GM18870 (cell line): ENCODE measurements around the gene STAC.
"Not testable (repeated sequence)": the region's sequence is repeated elsewhere in the genome, so short reads cannot be mapped to it uniquely, and the experiment has no call there.

Experiments
- ATAC-seq: cut with Tn5 transposase; IDR thresholded peaks from one replicate; pipeline ENCODE4 v1.9.1; 2021; ENCODE audit warnings: moderate library complexity; ENCODE audit not compliant: unreplicated experiment

STAC gene

DNA sequence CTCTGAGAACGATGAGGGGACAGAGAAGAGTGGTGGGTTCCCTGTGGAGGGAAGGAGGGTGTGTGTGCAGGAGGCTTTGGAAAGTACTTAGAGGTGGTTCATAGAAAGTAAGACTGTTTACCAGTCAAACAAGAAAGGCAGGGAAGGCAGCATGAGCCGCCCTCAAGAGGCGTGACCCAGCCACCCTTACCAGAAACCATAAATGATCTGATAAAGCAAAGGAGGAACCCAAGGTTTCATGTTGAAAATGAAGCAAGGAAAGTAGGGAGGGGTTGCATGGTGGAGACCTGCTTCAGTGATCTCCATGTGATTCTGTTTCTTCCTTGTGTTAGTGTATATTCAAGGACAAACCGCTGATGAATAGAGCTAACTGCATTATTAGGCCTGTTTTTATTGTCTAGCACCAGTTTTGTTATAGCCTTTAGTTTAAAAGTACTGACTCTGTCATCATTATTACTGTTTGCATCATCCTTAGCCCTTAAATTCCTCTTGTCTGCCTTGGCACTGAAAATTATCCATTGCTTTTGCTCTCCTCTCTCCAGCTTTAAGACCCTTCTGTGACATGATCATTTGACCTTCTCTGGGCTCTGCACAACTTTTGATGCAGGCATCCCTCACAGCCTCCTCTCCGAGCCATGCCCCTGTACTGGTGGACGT is 96.1 kb downstream of the STAC start:
- no peak for ATAC-seq

- ATAC-seq, result no peak
Observed at GRCh38 chr3:36477655-36478054, 97.4 kb downstream of the STAC start.

DNA sequence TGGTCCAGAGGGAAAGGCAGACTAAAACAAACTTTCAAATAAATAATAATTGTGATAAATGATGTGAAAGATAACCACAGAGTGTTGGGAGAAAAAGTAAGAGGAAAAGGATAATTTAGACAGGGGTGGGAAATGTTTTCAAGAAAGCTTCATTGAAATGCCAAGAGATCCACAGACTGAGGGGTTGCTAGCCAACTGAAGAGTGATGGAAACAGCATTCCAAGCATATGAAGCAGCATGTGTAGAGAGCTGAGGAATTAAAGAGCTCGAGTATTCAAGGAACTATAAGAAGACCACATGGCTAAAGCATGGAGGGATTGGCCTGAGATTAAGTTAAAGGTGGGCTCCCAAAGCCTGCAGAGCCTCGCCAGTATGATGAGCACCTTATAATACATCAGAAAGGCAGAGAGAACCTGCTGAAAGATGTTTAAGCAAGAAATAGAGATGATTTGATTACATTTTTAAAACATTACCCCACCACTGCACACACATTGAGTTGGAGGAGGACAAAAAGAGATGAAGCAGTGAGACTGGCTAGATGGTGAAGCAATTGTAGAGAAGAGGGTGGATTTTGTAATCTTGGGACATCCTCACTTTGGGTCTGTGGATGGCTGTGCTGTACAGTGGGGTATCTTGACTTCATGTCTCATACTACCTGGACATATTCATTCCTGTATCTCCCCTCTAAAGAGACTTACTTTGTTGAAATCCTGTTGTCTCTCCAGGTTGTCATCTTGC is 100.8 kb downstream of the STAC start:
- no peak for ATAC-seq

DNA sequence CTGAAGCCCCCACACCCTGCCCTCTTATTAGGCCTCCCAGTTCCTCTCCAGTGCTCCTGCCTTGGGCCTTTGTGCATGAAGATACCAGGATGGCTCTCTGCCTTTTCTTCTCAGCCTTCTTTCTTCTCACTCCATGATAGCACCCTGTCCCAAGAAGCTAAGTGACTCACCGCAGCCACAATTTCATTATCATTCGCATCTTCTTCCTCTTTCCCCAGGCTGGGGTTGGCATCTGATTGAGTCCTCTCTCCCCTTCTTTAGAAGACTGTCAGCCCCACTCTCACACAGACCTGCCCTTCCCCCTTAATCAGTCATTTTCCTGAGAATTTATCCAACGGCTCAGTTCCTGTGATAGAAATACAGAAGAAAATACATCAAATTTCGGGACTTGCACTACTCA is 102.0 kb downstream of the STAC start:
- ATAC-seq, result no peak

DNA sequence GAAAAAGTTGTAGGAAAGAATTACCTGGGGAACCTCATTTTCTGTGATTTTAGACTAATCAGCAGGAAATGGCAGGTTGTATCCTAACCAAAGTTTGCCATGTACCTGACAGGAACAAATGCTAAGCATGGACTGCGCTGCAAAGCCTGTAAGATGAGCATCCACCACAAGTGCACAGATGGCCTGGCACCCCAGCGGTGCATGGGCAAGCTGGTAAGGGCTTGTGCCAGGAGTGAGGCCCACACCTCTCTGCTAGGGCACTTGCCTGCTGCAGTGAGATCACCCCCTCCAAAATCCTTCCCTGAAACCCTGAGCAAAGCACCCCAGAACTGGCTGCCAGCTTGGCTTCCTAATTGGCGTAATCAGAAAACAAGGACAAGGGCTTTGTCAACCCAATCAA is 102.6 kb downstream of the STAC start:
- ATAC-seq, result no peak

DNA sequence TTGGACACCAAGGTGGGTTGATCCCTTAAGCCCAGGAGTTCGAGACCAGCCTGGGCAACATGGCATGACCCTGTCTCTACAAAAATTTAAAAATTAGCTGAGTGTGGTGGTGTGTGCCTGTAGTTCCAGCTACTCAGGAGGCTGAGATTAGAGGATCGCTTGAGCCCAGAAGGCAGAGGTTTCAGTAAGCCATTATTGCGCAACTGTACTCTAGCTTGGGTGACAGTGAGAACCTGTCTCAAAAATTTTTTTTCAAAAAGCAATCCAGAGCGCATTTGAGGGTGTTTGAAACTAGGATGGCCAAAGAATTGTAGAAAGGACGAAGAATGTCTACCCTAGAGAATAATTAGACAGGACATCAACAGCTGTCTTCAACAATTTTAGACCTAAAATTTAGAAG is 103.4 kb downstream of the STAC start:
- no peak for ATAC-seq

DNA sequence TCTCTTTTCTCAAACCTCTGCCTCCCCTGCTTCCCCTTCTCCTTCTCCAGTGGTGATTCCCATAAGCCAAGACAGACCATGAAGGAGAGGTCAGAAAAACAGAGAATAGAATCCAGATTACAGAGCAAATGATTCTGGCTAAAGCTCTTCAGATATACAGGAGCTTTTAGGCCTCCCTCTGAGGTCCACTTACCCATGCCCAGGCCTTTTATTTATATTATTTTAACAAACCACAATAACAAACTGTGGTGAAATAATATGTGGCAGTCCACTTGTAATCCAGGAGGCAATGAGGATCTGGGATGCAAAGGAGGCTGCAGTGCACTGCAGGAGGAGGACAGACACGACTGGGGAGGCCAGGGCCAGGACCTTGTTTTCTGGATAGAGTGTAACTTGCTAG is 104.1 kb downstream of the STAC start:
- no peak for ATAC-seq

DNA sequence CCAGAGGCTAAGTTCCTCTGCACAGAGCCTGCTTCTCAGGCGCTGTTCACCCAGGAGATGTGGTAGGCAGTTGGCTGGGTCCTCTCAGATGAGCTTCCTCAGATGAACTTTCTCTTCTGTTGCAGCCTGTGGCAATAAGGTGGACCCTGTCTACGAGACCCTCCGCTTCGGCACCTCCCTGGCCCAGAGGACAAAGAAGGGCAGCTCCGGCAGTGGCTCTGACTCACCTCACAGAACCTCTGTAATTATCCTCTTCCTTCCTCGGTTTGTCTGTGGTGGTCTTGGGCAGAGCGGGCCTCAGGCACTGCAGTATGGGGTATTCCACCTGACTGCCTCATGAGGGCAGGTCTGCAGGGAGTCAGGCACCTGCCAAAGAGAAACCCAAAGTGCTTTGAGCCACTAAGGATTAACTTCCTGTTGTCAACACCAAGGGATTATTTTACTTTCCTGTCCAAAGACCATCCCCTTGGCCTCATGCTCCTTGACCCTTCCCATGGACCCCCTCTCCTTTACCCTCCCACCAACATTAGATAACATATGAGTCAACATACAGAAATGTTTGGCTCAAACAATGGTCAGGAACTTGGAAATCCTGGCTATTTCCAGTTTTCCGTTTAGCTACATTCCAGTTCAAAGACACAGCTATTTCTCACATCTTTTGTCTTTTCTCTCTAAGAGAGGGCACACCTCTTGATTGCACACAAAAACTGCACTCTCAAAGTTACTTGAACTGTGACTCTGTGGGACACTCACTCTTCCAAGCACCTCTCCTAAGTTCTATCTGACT is 105.9 kb downstream of the STAC start:
- ATAC-seq, result no peak

- ATAC-seq, result no peak
Observed at GRCh38 chr3:36487616-36488015, 107.3 kb downstream of the STAC start.

- peak; percentile 58 for ATAC-seq
Observed at GRCh38 chr3:36488077-36488789, 107.9 kb downstream of the STAC start.

- ATAC-seq, result no peak
Observed at GRCh38 chr3:36489101-36489500, 108.8 kb downstream of the STAC start.

- ATAC-seq, result no peak
Observed at GRCh38 chr3:36489679-36490425, 109.5 kb downstream of the STAC start.

DNA sequence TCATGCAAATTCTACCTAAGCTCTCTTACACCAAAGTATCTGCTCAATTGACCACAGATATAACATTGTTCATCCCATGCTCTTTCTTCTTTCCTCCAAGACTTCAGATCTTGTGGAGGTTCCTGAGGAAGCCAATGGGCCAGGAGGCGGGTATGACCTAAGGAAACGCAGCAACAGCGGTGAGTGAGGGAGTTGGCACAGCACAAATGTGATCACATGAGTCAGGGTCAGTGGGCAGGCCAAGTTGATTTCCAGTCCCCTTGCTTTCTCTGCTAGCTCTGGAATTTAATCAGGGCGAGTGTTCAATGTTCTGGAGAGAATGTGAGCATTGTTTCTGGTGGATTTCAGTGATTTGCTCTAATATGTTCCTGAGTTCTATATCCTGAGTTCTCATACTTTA is 112.7 kb downstream of the STAC start:
- ATAC-seq, result no peak

DNA sequence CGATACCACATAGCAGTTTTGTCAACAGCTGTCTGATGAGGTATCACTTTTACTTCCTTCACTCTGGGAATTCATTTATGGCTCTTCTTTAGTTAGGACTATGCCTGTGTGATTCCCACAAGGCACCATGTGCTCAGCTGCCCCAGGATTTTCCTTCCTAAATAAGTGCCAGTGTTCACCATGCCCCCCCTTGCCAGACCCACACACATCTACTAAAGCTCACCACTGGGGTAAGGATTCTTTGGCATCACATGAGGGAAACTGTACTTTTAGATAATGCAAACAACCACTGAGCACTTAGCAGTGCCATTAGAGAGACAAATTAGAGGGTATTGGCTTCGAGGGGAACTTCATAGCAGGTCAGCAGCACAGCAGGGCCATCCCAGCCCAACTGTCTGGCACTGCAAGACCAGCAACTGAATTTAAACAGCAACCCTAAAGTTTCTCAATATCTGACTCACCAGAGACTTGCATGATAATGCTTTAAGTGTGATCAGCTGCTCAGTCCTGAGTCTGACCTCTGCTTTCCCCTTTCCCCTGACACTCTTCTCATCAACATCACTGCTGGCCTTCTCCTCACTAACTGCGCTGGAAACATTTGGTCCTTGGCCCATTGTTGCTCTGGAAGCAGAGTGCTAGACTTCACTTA is 114.3 kb downstream of the STAC start:
- no peak for ATAC-seq

- ATAC-seq, result no peak
Observed at GRCh38 chr3:36496684-36497633, 116.7 kb downstream of the STAC start.

GRCh38 chr3:36500053-36500452 is 119.7 kb downstream of the STAC start:
- not testable (repeated sequence) for ATAC-seq

GRCh38 chr3:36501616-36502015 is 121.3 kb downstream of the STAC start:
- no peak for ATAC-seq

- no peak for ATAC-seq
Observed at GRCh38 chr3:36505393-36505792, 125.1 kb downstream of the STAC start.
